ENCODE data around the gene OR7C1. TPM values are rescaled to one million over a fixed set of nuclear protein-coding genes. Genes with fewer than 3 reads are reported as not detected.

OR7C1 gene
- total and polyA plus RNA-seq, 2 of the 8 experiments (the other 6 are each of a cell fraction or from before 2014, with no cell fraction given): not detected

DNA sequence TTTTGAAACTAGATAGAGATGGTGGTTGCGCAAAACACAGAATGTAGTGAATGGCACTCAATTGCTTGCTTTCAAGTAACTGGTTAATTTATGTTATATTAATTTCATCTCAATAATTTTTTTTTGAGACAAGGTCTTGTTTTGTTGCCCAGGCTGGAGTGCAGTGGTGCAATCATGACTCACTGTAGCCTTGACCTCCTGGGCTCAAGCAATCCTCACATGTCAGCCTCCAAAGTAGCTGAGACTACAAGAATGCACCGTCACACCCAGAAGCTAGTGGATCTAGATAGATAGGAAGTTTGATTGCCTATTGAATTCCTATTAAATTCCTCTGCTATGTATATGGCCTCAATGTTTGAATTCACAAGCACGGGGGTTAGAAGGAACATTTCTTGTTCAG lies 30.2 kb downstream of the OR7C1 start (continued):
- TF ChIP-seq, protein P1, sequence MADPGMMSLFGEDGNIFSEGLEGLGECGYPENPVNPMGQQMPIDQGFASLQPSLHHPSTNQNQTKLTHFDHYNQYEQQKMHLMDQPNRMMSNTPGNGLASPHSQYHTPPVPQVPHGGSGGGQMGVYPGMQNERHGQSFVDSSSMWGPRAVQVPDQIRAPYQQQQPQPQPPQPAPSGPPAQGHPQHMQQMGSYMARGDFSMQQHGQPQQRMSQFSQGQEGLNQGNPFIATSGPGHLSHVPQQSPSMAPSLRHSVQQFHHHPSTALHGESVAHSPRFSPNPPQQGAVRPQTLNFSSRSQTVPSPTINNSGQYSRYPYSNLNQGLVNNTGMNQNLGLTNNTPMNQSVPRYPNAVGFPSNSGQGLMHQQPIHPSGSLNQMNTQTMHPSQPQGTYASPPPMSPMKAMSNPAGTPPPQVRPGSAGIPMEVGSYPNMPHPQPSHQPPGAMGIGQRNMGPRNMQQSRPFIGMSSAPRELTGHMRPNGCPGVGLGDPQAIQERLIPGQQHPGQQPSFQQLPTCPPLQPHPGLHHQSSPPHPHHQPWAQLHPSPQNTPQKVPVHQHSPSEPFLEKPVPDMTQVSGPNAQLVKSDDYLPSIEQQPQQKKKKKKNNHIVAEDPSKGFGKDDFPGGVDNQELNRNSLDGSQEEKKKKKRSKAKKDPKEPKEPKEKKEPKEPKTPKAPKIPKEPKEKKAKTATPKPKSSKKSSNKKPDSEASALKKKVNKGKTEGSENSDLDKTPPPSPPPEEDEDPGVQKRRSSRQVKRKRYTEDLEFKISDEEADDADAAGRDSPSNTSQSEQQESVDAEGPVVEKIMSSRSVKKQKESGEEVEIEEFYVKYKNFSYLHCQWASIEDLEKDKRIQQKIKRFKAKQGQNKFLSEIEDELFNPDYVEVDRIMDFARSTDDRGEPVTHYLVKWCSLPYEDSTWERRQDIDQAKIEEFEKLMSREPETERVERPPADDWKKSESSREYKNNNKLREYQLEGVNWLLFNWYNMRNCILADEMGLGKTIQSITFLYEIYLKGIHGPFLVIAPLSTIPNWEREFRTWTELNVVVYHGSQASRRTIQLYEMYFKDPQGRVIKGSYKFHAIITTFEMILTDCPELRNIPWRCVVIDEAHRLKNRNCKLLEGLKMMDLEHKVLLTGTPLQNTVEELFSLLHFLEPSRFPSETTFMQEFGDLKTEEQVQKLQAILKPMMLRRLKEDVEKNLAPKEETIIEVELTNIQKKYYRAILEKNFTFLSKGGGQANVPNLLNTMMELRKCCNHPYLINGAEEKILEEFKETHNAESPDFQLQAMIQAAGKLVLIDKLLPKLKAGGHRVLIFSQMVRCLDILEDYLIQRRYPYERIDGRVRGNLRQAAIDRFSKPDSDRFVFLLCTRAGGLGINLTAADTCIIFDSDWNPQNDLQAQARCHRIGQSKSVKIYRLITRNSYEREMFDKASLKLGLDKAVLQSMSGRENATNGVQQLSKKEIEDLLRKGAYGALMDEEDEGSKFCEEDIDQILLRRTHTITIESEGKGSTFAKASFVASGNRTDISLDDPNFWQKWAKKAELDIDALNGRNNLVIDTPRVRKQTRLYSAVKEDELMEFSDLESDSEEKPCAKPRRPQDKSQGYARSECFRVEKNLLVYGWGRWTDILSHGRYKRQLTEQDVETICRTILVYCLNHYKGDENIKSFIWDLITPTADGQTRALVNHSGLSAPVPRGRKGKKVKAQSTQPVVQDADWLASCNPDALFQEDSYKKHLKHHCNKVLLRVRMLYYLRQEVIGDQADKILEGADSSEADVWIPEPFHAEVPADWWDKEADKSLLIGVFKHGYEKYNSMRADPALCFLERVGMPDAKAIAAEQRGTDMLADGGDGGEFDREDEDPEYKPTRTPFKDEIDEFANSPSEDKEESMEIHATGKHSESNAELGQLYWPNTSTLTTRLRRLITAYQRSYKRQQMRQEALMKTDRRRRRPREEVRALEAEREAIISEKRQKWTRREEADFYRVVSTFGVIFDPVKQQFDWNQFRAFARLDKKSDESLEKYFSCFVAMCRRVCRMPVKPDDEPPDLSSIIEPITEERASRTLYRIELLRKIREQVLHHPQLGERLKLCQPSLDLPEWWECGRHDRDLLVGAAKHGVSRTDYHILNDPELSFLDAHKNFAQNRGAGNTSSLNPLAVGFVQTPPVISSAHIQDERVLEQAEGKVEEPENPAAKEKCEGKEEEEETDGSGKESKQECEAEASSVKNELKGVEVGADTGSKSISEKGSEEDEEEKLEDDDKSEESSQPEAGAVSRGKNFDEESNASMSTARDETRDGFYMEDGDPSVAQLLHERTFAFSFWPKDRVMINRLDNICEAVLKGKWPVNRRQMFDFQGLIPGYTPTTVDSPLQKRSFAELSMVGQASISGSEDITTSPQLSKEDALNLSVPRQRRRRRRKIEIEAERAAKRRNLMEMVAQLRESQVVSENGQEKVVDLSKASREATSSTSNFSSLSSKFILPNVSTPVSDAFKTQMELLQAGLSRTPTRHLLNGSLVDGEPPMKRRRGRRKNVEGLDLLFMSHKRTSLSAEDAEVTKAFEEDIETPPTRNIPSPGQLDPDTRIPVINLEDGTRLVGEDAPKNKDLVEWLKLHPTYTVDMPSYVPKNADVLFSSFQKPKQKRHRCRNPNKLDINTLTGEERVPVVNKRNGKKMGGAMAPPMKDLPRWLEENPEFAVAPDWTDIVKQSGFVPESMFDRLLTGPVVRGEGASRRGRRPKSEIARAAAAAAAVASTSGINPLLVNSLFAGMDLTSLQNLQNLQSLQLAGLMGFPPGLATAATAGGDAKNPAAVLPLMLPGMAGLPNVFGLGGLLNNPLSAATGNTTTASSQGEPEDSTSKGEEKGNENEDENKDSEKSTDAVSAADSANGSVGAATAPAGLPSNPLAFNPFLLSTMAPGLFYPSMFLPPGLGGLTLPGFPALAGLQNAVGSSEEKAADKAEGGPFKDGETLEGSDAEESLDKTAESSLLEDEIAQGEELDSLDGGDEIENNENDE (IDR thresholded peaks at IDR 0.05; ENCODE audit: insufficient replicate concordance, low read length): no peak
- TF ChIP-seq SAP30 (IDR thresholded peaks at IDR 0.05; ENCODE audit: insufficient read depth, insufficient replicate concordance, low read length): no peak
- no peak for TF ChIP-seq RAD21 (IDR thresholded peaks at IDR 0.05 in 1 of 2, conservative IDR thresholded peaks at IDR 0.05 in 1 of 2; ENCODE audit: low read depth in 2 of 2, low read length in 2 of 2)
- TF ChIP-seq PHF8 (conservative IDR thresholded peaks at IDR 0.05; ENCODE audit: low read depth, low read length): no peak
- no peak for TF ChIP-seq MAX (IDR thresholded peaks at IDR 0.05)
- TF ChIP-seq CTBP2 (IDR thresholded peaks at IDR 0.05; ENCODE audit: borderline replicate concordance, insufficient read depth, insufficient read length, low read length): no peak
- TF ChIP-seq ASH2L (IDR thresholded peaks at IDR 0.05; ENCODE audit: low read length): no peak
- TF ChIP-seq YY1 (IDR thresholded peaks at IDR 0.05; ENCODE audit: low read depth, low read length): no peak
- no peak for TF ChIP-seq JUND (IDR thresholded peaks at IDR 0.05; ENCODE audit: low read length)
- TF ChIP-seq TAF7 (optimal IDR thresholded peaks at IDR 0.05; ENCODE audit: borderline replicate concordance, low read depth, low read length): no peak
- no peak for TF ChIP-seq SUZ12 (IDR thresholded peaks at IDR 0.05; ENCODE audit: low read length)

Data from H1 (cell line).